Measurements from ENCODE around the gene SNX19.

Gene SNX19

DNA sequence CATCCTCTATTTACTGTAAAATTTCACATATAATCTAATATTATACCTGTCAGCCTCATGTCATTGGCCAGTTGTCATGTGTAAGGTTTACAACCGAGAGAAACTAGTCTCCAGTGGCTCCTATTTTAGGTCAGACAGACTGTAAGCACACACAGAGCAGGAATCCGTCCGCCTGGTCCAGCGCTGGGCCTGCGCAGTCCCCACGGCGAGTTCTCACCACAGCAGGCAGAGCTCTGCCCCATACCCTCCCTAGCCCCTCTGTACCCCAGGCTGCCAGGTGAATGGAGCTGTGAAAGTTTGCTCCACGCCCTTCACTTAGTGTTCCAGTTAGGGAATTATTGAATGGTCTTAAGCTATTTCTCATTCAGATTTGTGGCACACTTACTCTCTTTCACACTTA lies 63.7 kb downstream of the SNX19 start:
- Histone ChIP-seq H2AK5ac (ENCODE audit: low read length, severe bottlenecking) (no peak overlapping the region), H3K4me3 (ENCODE audit: insufficient read depth in 1 of 2, low read depth in 1 of 2, low read length in 2 of 2) (no peak overlapping the region), H3K4ac (ENCODE audit: low read depth in 1 of 2, low read length in 2 of 2) (no peak overlapping the region), H3K79me1 (replicated peaks; ENCODE audit: low read length, poor library complexity, severe bottlenecking) (no peaks in the 10 kb centered on the region), H3K18ac (ENCODE audit: low read depth in 1 of 2, low read length in 2 of 2) (no peak overlapping the region), H3K4me2 (ENCODE audit: low read length, poor library complexity, severe bottlenecking) (no peak overlapping the region), H3K27me3 (ENCODE audit: control insufficient read depth in 1 of 2, insufficient read depth in 1 of 2, low read length in 2 of 2) (no peaks in the 10 kb centered on the region), H2BK5ac (ENCODE audit: low read depth, low read length, poor library complexity, severe bottlenecking) (no peak overlapping the region), H3K9ac (ENCODE audit: low read length) (no peak overlapping the region), H3K36me3 (ENCODE audit: control insufficient read depth in 1 of 2, insufficient read depth in 2 of 2, low read depth in 1 of 2, low read length in 2 of 2) (no peaks in the 10 kb centered on the region), H2BK120ac (ENCODE audit: low read depth, low read length) (no peak overlapping the region), H3K27ac (ENCODE audit: low read length, poor library complexity, severe bottlenecking) (no peak overlapping the region), H4K91ac (ENCODE audit: low read length) (no peak overlapping the region), H2BK12ac (ENCODE audit: low read length in 2 of 2) (no peak overlapping the region), H3K14ac (ENCODE audit: low read length in 2 of 2) (no peak overlapping the region), H3K4me1 (ENCODE audit: control insufficient read depth, insufficient read depth, low read depth, low read length) (peaks cover 1% of the 10 kb centered on the region), H3K9me3 (ENCODE audit: control insufficient read depth, low read length) (no peaks in the 10 kb centered on the region), H3K23ac (ENCODE audit: low read length in 2 of 2) (no peak overlapping the region), H2AFZ (ENCODE audit: low read depth, low read length) (no peak overlapping the region), H2BK15ac (ENCODE audit: low read depth, poor library complexity, severe bottlenecking) (no peak overlapping the region), H4K8ac (ENCODE audit: low read length) (no peak overlapping the region)
- no peak for DNase-seq
- 79% methylated on average over 7 of the region's 8 CpGs for WGBS

- peaks cover 3% of the 10 kb centered on the region for H3K4me1 ChIP-seq (ENCODE audit: control insufficient read depth, insufficient read depth, low read depth, low read length)
- no peaks in the 10 kb centered on the region for H3K79me1 ChIP-seq (replicated peaks; ENCODE audit: low read length, poor library complexity, severe bottlenecking)
- H3K36me3 ChIP-seq (ENCODE audit: control insufficient read depth in 1 of 2, insufficient read depth in 2 of 2, low read depth in 1 of 2, low read length in 2 of 2): no peaks in the 10 kb centered on the region
- no peak overlapping the region for H3K18ac ChIP-seq (ENCODE audit: low read depth in 1 of 2, low read length in 2 of 2)
- H3K4me2 ChIP-seq (ENCODE audit: low read length, poor library complexity, severe bottlenecking): no peak overlapping the region
- no peak overlapping the region for H3K14ac ChIP-seq (ENCODE audit: low read length in 2 of 2)
- no peak overlapping the region for H2BK5ac ChIP-seq (ENCODE audit: low read depth, low read length, poor library complexity, severe bottlenecking)
- no peak overlapping the region for H3K4me3 ChIP-seq (ENCODE audit: insufficient read depth in 1 of 2, low read depth in 1 of 2, low read length in 2 of 2)
- H2BK15ac ChIP-seq (ENCODE audit: low read depth, poor library complexity, severe bottlenecking): no peak overlapping the region
- no peak overlapping the region for H2BK120ac ChIP-seq (ENCODE audit: low read depth, low read length)
- H2BK12ac ChIP-seq (ENCODE audit: low read length in 2 of 2): no peak overlapping the region
- WGBS: 99% methylated on average over 6 of the region's 6 CpGs
- H3K4ac ChIP-seq (ENCODE audit: low read depth in 1 of 2, low read length in 2 of 2): no peak overlapping the region
- no peak for DNase-seq
- no peak overlapping the region for H4K91ac ChIP-seq (ENCODE audit: low read length)
- H3K27me3 ChIP-seq (ENCODE audit: control insufficient read depth in 1 of 2, insufficient read depth in 1 of 2, low read length in 2 of 2): no peaks in the 10 kb centered on the region
- no peak overlapping the region for H2AK5ac ChIP-seq (ENCODE audit: low read length, severe bottlenecking)
- no peak overlapping the region for H3K9ac ChIP-seq (ENCODE audit: low read length)
- no peak overlapping the region for H2AFZ ChIP-seq (ENCODE audit: low read depth, low read length)
- no peak overlapping the region for H3K23ac ChIP-seq (ENCODE audit: low read length in 2 of 2)
- H4K8ac ChIP-seq (ENCODE audit: low read length): no peak overlapping the region
- no peak overlapping the region for H3K27ac ChIP-seq (ENCODE audit: low read length, poor library complexity, severe bottlenecking)
- H3K9me3 ChIP-seq (ENCODE audit: control insufficient read depth, low read length): no peaks in the 10 kb centered on the region
Measured at GRCh38 chr11:130850185-130850944, 65.9 kb downstream of the SNX19 start.

GRCh38 chr11:130849215-130849568 lies 67.1 kb downstream of the SNX19 start:
- DNase-seq: no peak
- Histone ChIP-seq H2BK5ac (ENCODE audit: low read depth, low read length, poor library complexity, severe bottlenecking) (no peak overlapping the region), H3K27ac (ENCODE audit: low read length, poor library complexity, severe bottlenecking) (no peak overlapping the region), H3K14ac (ENCODE audit: low read length in 2 of 2) (no peak overlapping the region), H3K4me1 (ENCODE audit: control insufficient read depth, insufficient read depth, low read depth, low read length) (peaks cover 3% of the 10 kb centered on the region), H3K4me2 (ENCODE audit: low read length, poor library complexity, severe bottlenecking) (no peak overlapping the region), H3K23ac (ENCODE audit: low read length in 2 of 2) (no peak overlapping the region), H2AK5ac (ENCODE audit: low read length, severe bottlenecking) (no peak overlapping the region), H4K91ac (ENCODE audit: low read length) (no peak overlapping the region), H4K8ac (ENCODE audit: low read length) (no peak overlapping the region), H2BK15ac (ENCODE audit: low read depth, poor library complexity, severe bottlenecking) (no peak overlapping the region), H3K79me1 (replicated peaks; ENCODE audit: low read length, poor library complexity, severe bottlenecking) (no peaks in the 10 kb centered on the region), H2BK120ac (ENCODE audit: low read depth, low read length) (no peak overlapping the region), H3K9me3 (ENCODE audit: control insufficient read depth, low read length) (no peaks in the 10 kb centered on the region), H2AFZ (ENCODE audit: low read depth, low read length) (no peak overlapping the region), H3K18ac (ENCODE audit: low read depth in 1 of 2, low read length in 2 of 2) (no peak overlapping the region), H3K4me3 (ENCODE audit: insufficient read depth in 1 of 2, low read depth in 1 of 2, low read length in 2 of 2) (no peak overlapping the region), H2BK12ac (ENCODE audit: low read length in 2 of 2) (no peak overlapping the region), H3K4ac (ENCODE audit: low read depth in 1 of 2, low read length in 2 of 2) (no peak overlapping the region), H3K9ac (ENCODE audit: low read length) (no peak overlapping the region), H3K27me3 (ENCODE audit: control insufficient read depth in 1 of 2, insufficient read depth in 1 of 2, low read length in 2 of 2) (no peaks in the 10 kb centered on the region), H3K36me3 (ENCODE audit: control insufficient read depth in 1 of 2, insufficient read depth in 2 of 2, low read depth in 1 of 2, low read length in 2 of 2) (no peaks in the 10 kb centered on the region)
- WGBS: 96% methylated on average over 2 of the region's 2 CpGs

GRCh38 chr11:130848361-130849214 lies 67.7 kb downstream of the SNX19 start:
- Histone ChIP-seq H3K36me3 (ENCODE audit: control insufficient read depth in 1 of 2, insufficient read depth in 2 of 2, low read depth in 1 of 2, low read length in 2 of 2) (no peaks in the 10 kb centered on the region), H2BK120ac (ENCODE audit: low read depth, low read length) (no peak overlapping the region), H2BK15ac (ENCODE audit: low read depth, poor library complexity, severe bottlenecking) (no peak overlapping the region), H3K14ac (ENCODE audit: low read length in 2 of 2) (no peak overlapping the region), H2AK5ac (ENCODE audit: low read length, severe bottlenecking) (peak overlapping the region; percentile 38), H3K27me3 (ENCODE audit: control insufficient read depth in 1 of 2, insufficient read depth in 1 of 2, low read length in 2 of 2) (no peaks in the 10 kb centered on the region), H3K9ac (ENCODE audit: low read length) (no peak overlapping the region), H3K4me2 (ENCODE audit: low read length, poor library complexity, severe bottlenecking) (no peak overlapping the region), H2BK5ac (ENCODE audit: low read depth, low read length, poor library complexity, severe bottlenecking) (no peak overlapping the region), H3K23ac (ENCODE audit: low read length in 2 of 2) (no peak overlapping the region), H3K18ac (ENCODE audit: low read depth in 1 of 2, low read length in 2 of 2) (peak overlapping the region in 1 of 2 experiments; percentile 28), H3K4me3 (ENCODE audit: insufficient read depth in 1 of 2, low read depth in 1 of 2, low read length in 2 of 2) (no peak overlapping the region), H4K91ac (ENCODE audit: low read length) (no peak overlapping the region), H3K4ac (ENCODE audit: low read depth in 1 of 2, low read length in 2 of 2) (no peak overlapping the region), H3K9me3 (ENCODE audit: control insufficient read depth, low read length) (no peaks in the 10 kb centered on the region), H4K8ac (ENCODE audit: low read length) (no peak overlapping the region), H3K27ac (ENCODE audit: low read length, poor library complexity, severe bottlenecking) (no peak overlapping the region), H3K79me1 (replicated peaks; ENCODE audit: low read length, poor library complexity, severe bottlenecking) (no peaks in the 10 kb centered on the region), H2BK12ac (ENCODE audit: low read length in 2 of 2) (no peak overlapping the region), H2AFZ (ENCODE audit: low read depth, low read length) (no peak overlapping the region), H3K4me1 (ENCODE audit: control insufficient read depth, insufficient read depth, low read depth, low read length) (peaks cover 2% of the 10 kb centered on the region)
- 86% methylated on average over 4 of the region's 6 CpGs for WGBS
- DNase-seq: no peak
